Smooth muscle cell (in vitro differentiated cells): Measurements from ENCODE around the gene TMEM30B. TPM values are rescaled to one million over a fixed set of nuclear protein-coding genes. Genes with fewer than 3 reads are reported as not detected.

Experiments used
- DNase-seq: peaks from one replicate; lab custom pipeline; 2025; ENCODE audit not compliant: unreplicated experiment; lab: John Stamatoyannopoulos, UW
- H2AFZ ChIP-seq: fragments of 200-600 bp; sonication (generic); 2 replicates; pipeline ENCODE4 v1.6.0; 2016; ENCODE audit warnings: antibody characterized with exemption, low read depth, mild to moderate bottlenecking
- H3F3A ChIP-seq: fragments of 200-600 bp; sonication (generic); 2 replicates; pipeline ENCODE4 v1.6.0; 2017; ENCODE audit warnings: antibody characterized with exemption, low read depth
- H3K27ac ChIP-seq: fragments of 200-600 bp; sonication (generic); 2 replicates; pipeline ENCODE4 v1.5.1; 2016; ENCODE audit warnings: low read depth, mild to moderate bottlenecking
- H3K27me3 ChIP-seq: fragments of 200-600 bp; sonication (generic); 2 replicates; pipeline ENCODE4 v1.6.1; 2016; ENCODE audit warnings: low read depth, mild to moderate bottlenecking
- H3K36me3 ChIP-seq: fragments of 200-600 bp; sonication (generic); 2 replicates; pipeline ENCODE4 v1.5.1; 2016; ENCODE audit warnings: low read depth
- H3K4me1 ChIP-seq: fragments of 200-600 bp; sonication (generic); 2 replicates; pipeline ENCODE4 v1.5.1; 2016; ENCODE audit warnings: low read depth
- H3K4me2 ChIP-seq: fragments of 200-600 bp; sonication (generic); 2 replicates; pipeline ENCODE4 v1.6.0; 2016; ENCODE audit warnings: mild to moderate bottlenecking
- H3K4me3 ChIP-seq: fragments of 200-600 bp; sonication (generic); 2 replicates; pipeline ENCODE4 v1.5.1; 2016; ENCODE audit warnings: mild to moderate bottlenecking
- H3K79me2 ChIP-seq: fragments of 200-600 bp; sonication (generic); 2 replicates; pipeline ENCODE4 v1.6.0; 2016; ENCODE audit warnings: low read depth, mild to moderate bottlenecking
- H3K9ac ChIP-seq: fragments of 200-600 bp; sonication (generic); 2 replicates; pipeline ENCODE4 v1.6.0; 2016; ENCODE audit warnings: low read depth
- H3K9me3 ChIP-seq: fragments of 200-600 bp; sonication (generic); replicated peaks from 2 replicates; pipeline ENCODE4 v1.5.1; 2016; ENCODE audit warnings: low read depth
- H4K20me1 ChIP-seq: fragments of 200-600 bp; sonication (generic); 2 replicates; pipeline ENCODE4 v1.6.0; 2016; ENCODE audit warnings: low read depth
- CTCF ChIP-seq: fragments of 200-600 bp; sonication (generic); IDR thresholded peaks from 2 replicates; pipeline ENCODE4 v1.5.1; 2017; ENCODE audit warnings: borderline replicate concordance, mild to moderate bottlenecking, antibody characterized with exemption; ENCODE audit not compliant: insufficient read depth, poor library complexity, severe bottlenecking
- WGBS: methylation state at CpG from one replicate; pipeline ENCODE4 v1.1.7; 2016; ENCODE audit warnings: low lambda C conversion rate; 5-methylcytosine and 5-hydroxymethylcytosine counted together
- polyA plus RNA-seq: library from polyadenylated mRNA; unstranded; fragments of >200 nt; fragmentation: Nextera tagmentation; extraction: Ambion mirVana; gene quantifications from 2 replicates; pipeline ENCODE4 v1.2.1, GENCODE V29; 2016
- total RNA-seq: library from RNA; depleted of rRNA; stranded (reverse); fragments of >200 nt; gene quantifications from 2 replicates; pipeline ENCODE4 v1.2.3, GENCODE V29; 2014

Gene TMEM30B
- total and polyA plus RNA-seq, 2 experiments from 2014 or later: 0.16 to 3.1 TPM

GRCh38 chr14:61297581-61297980 lies 16.4 kb upstream of the TMEM30B start:
- TF ChIP-seq CTCF: no peak
- Histone ChIP-seq H3F3A (no peaks in the 10 kb centered on the region), H3K27ac (no peak overlapping the region), H3K36me3 (no peaks in the 10 kb centered on the region), H3K9me3 (no peaks in the 10 kb centered on the region), H3K79me2 (no peaks in the 10 kb centered on the region), H3K4me1 (no peaks in the 10 kb centered on the region), H3K4me2 (no peak overlapping the region), H3K27me3 (no peaks in the 10 kb centered on the region), H3K4me3 (no peak overlapping the region), H2AFZ (no peak overlapping the region), H4K20me1 (no peaks in the 10 kb centered on the region), H3K9ac (no peak overlapping the region)
- WGBS: 77% methylated on average over 6 of the region's 6 CpGs
- DNase-seq: no peak

GRCh38 chr14:61296719-61297502 lies 15.8 kb upstream of the TMEM30B start:
- 48% methylated on average over 2 of the region's 2 CpGs for WGBS
- DNase-seq: no peak

GRCh38 chr14:61296151-61296550 lies 15.0 kb upstream of the TMEM30B start:
- Histone ChIP-seq H3K27me3 (no peaks in the 10 kb centered on the region), H3K9me3 (no peaks in the 10 kb centered on the region), H3F3A (no peaks in the 10 kb centered on the region), H3K4me3 (no peak overlapping the region), H3K27ac (no peak overlapping the region), H3K4me2 (no peak overlapping the region), H2AFZ (no peak overlapping the region), H3K9ac (no peak overlapping the region), H3K79me2 (no peaks in the 10 kb centered on the region), H3K4me1 (no peaks in the 10 kb centered on the region), H4K20me1 (no peaks in the 10 kb centered on the region), H3K36me3 (no peaks in the 10 kb centered on the region)
- WGBS: 76% methylated on average over 3 of the region's 3 CpGs
- no peak for TF ChIP-seq CTCF
- no peak for DNase-seq

More at GRCh38 chr14:61296719-61297502, 15.8 kb upstream of the TMEM30B start:
- Histone ChIP-seq H2AFZ (no peak overlapping the region), H3K4me1 (no peaks in the 10 kb centered on the region), H4K20me1 (no peaks in the 10 kb centered on the region), H3K4me3 (no peak overlapping the region), H3K4me2 (no peak overlapping the region), H3K36me3 (no peaks in the 10 kb centered on the region), H3K9ac (no peak overlapping the region), H3K27me3 (no peaks in the 10 kb centered on the region), H3K79me2 (no peaks in the 10 kb centered on the region), H3K9me3 (no peaks in the 10 kb centered on the region), H3F3A (no peaks in the 10 kb centered on the region), H3K27ac (no peak overlapping the region)
- TF ChIP-seq CTCF: peak; percentile 62

- no peak overlapping the region for H2AFZ ChIP-seq
- WGBS: 76% methylated on average over 1 of the region's 1 CpG
- H3K79me2 ChIP-seq: no peaks in the 10 kb centered on the region
- no peak overlapping the region for H3K9ac ChIP-seq
- no peak overlapping the region for H3K27ac ChIP-seq
- no peak overlapping the region for H3K4me3 ChIP-seq
- H3F3A ChIP-seq: no peaks in the 10 kb centered on the region
- DNase-seq: no peak
- no peaks in the 10 kb centered on the region for H3K27me3 ChIP-seq
- no peaks in the 10 kb centered on the region for H3K36me3 ChIP-seq
- H3K4me1 ChIP-seq: peaks cover 3% of the 10 kb centered on the region
- no peaks in the 10 kb centered on the region for H4K20me1 ChIP-seq
- no peak overlapping the region for H3K4me2 ChIP-seq
- no peak for TF ChIP-seq CTCF
- no peaks in the 10 kb centered on the region for H3K9me3 ChIP-seq
These were observed 9.6 kb upstream of the TMEM30B start for GRCh38 chr14:61290701-61291100.
